Esophagus (tissue), 2 donors: ENCODE data around the gene COMMD9. TPM values are rescaled to one million over a fixed set of nuclear protein-coding genes. Genes with fewer than 3 reads are reported as not detected.

Experiments
- H3K27ac ChIP-seq, 2 donors: one replicate each; pipeline ENCODE4 v1.5.1; 2013; ENCODE audit warnings: low read depth in 2 of 2, mild to moderate bottlenecking in 2 of 2, inconsistent platforms in 1 of 2, low read length in 1 of 2, moderate library complexity in 1 of 2
- H3K27me3 ChIP-seq, 2 donors: one replicate each; pipeline ENCODE4 v1.6.1; 2013; ENCODE audit warnings: low read length in 2 of 2, control low read depth in 1 of 2, mild to moderate bottlenecking in 1 of 2; ENCODE audit not compliant: insufficient read depth in 2 of 2, control insufficient read depth in 1 of 2
- H3K36me3 ChIP-seq, 2 donors: one replicate each; pipeline ENCODE4 v1.6.1; 2013; ENCODE audit warnings: low read length in 1 of 2; ENCODE audit not compliant: control insufficient read depth in 2 of 2, insufficient read depth in 2 of 2
- H3K4me1 ChIP-seq, 2 donors: one replicate each; pipeline ENCODE4 v1.6.1; 2013; ENCODE audit warnings: low read length in 1 of 2; ENCODE audit not compliant: control insufficient read depth in 2 of 2, insufficient read depth in 2 of 2
- H3K4me3 ChIP-seq, 2 donors: one replicate each; pipeline ENCODE4 v1.5.1; 2013; ENCODE audit warnings: low read length in 2 of 2, mild to moderate bottlenecking in 2 of 2, low read depth in 1 of 2, moderate library complexity in 1 of 2
- H3K9me3 ChIP-seq, 2 donors: one replicate each; pipeline ENCODE4 v1.6.1; 2013; ENCODE audit warnings: mild to moderate bottlenecking in 2 of 2, low read depth in 1 of 2, low read length in 1 of 2, moderate library complexity in 1 of 2; ENCODE audit not compliant: control insufficient read depth in 2 of 2, insufficient read depth in 1 of 2
- WGBS, 2 donors: extraction: QIAGEN DNeasy Blood & Tissue Kit; methylation state at CpG; one replicate each; pipeline ENCODE4 v1.1.7; 2013; 5-methylcytosine and 5-hydroxymethylcytosine counted together
- polyA plus RNA-seq, 2 donors: library from polyadenylated mRNA; stranded (reverse); fragments of 200-250 nt; gene quantifications; one replicate each; pipeline ENCODE4 v1.2.3, GENCODE V29; 2013
- donor health status: healthy with polysubstance abuse.
- donor health status: Bipolar disorder and iron deficiency.

Gene COMMD9
- polyA plus RNA-seq, 2 donors = 21.0 to 33.5 TPM

DNA sequence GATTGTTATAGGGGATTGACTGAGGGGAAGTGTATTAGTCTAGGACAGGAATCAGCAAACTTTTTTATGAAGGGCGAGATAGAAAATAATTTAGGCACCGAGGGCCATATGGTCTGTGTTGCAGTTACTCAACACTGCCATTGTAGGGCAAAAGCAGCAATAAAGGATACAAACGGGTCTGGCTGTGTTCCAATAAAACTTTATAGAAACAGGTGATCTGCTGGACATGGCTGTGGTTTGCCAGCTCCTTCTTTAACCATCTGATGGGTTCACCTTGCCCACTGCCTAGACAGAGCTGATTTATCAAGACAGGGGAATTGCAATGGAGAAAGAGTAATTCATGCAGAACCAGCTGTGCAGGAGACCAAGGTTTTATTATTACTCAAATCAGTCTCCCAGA is 26.8 kb upstream of the COMMD9 start:
- no peaks in the 10 kb centered on the region for H3K9me3 ChIP-seq
- 68 to 71% methylated on average over 3 of the region's 3 CpGs for WGBS, 2 donors

DNA sequence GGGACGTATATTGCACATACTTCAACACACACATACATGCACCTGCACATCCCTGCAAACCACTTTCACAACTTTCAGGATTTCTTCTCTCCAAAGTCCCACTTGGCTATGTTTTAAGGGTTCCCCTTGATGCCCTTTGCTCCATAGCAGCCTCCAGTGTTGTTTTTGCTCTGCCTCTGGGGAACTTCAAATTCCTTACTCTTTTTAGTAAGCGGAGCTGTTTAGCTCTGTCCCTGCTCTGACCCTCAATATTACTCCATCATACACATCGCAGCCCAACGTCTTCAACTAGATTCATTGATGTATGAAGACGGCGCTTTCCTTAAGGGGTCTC is 25.2 kb upstream of the COMMD9 start:
- Histone ChIP-seq H3K9me3 (no peaks in the 10 kb centered on the region), H3K4me3 (no peak overlapping the region), H3K27ac (no peak overlapping the region), H3K4me1 (no peaks in the 10 kb centered on the region), H3K27me3 (no peaks in the 10 kb centered on the region), H3K36me3 (no peaks in the 10 kb centered on the region)
- 66 to 75% methylated on average over 6 of the region's 6 CpGs for WGBS, 2 donors

More for the DNA sequence above, 26.8 kb upstream of the COMMD9 start:
- Histone ChIP-seq H3K27me3 (no peaks in the 10 kb centered on the region), H3K4me1 (no peaks in the 10 kb centered on the region), H3K4me3 (no peak overlapping the region), H3K27ac (no peak overlapping the region), H3K36me3 (no peaks in the 10 kb centered on the region)

- 62 to 67% methylated on average over 3 of the region's 3 CpGs for whole genome bisulfite sequencing, 2 donors
- Histone ChIP-seq H3K4me1 (no peaks in the 10 kb centered on the region), H3K36me3 (no peaks in the 10 kb centered on the region), H3K27ac (no peak overlapping the region), H3K27me3 (no peaks in the 10 kb centered on the region), H3K4me3 (no peak overlapping the region), H3K9me3 (no peaks in the 10 kb centered on the region)
Observed at GRCh38 chr11:36313750-36314433, 24.7 kb upstream of the COMMD9 start.

- Histone ChIP-seq H3K4me1 (no peaks in the 10 kb centered on the region), H3K36me3 (no peaks in the 10 kb centered on the region), H3K9me3 (no peaks in the 10 kb centered on the region), H3K4me3 (no peak overlapping the region), H3K27ac (no peak overlapping the region), H3K27me3 (no peaks in the 10 kb centered on the region)
- WGBS, 2 donors = 39 to 49% methylated on average over 6 of the region's 6 CpGs
Observed at GRCh38 chr11:36312611-36313472, 23.6 kb upstream of the COMMD9 start.

- no peaks in the 10 kb centered on the region for H3K27me3 ChIP-seq
- H3K36me3 ChIP-seq = no peaks in the 10 kb centered on the region
- 90% methylated on average over 4 of the region's 4 CpGs for WGBS, 2 donors
- no peak overlapping the region for H3K27ac ChIP-seq
- no peaks in the 10 kb centered on the region for H3K4me1 ChIP-seq
- H3K9me3 ChIP-seq = no peaks in the 10 kb centered on the region
- no peak overlapping the region for H3K4me3 ChIP-seq
Observed at GRCh38 chr11:36311926-36312595, 22.8 kb upstream of the COMMD9 start.

DNA sequence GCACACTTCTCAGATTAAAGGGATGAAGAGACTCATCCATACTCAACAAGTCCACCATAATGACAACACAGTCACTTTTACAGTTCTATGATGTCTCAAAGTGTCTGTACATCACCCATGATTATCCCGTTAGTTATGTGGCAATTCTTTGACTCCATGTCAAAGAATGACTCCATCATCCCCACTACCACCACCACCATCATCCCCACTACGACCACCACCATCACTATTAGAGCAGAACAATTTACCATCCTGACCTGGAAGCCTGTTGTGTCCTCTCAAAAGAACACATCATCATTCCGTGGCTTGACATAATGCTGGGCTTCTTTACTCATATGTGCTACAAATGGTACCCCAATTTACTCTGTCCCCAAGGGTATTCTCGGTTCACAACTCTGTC is 20.6 kb upstream of the COMMD9 start:
- Histone ChIP-seq H3K4me3 (no peak overlapping the region), H3K4me1 (no peaks in the 10 kb centered on the region), H3K27me3 (no peaks in the 10 kb centered on the region), H3K36me3 (no peaks in the 10 kb centered on the region), H3K9me3 (no peaks in the 10 kb centered on the region), H3K27ac (no peak overlapping the region)
- 84 to 94% methylated on average over 4 of the region's 4 CpGs for WGBS, 2 donors

- no peaks in the 10 kb centered on the region for H3K9me3 ChIP-seq
- no peaks in the 10 kb centered on the region for H3K27me3 ChIP-seq
- H3K4me3 ChIP-seq = no peak overlapping the region
- H3K36me3 ChIP-seq = no peaks in the 10 kb centered on the region
- H3K27ac ChIP-seq = no peak overlapping the region
- no peaks in the 10 kb centered on the region for H3K4me1 ChIP-seq
- WGBS, 2 donors = 47 to 61% methylated on average over 1 of the region's 1 CpG
Observed at GRCh38 chr11:36308577-36308976, 19.4 kb upstream of the COMMD9 start.

- H3K36me3 ChIP-seq = no peaks in the 10 kb centered on the region
- 43 to 56% methylated on average over 3 of the region's 3 CpGs for WGBS, 2 donors
- H3K9me3 ChIP-seq = no peaks in the 10 kb centered on the region
- H3K4me1 ChIP-seq = no peaks in the 10 kb centered on the region
- no peaks in the 10 kb centered on the region for H3K27me3 ChIP-seq
- H3K27ac ChIP-seq = no peak overlapping the region
- no peak overlapping the region for H3K4me3 ChIP-seq
Observed at GRCh38 chr11:36306888-36307287, 17.7 kb upstream of the COMMD9 start.

- Histone ChIP-seq H3K27ac (no peak overlapping the region), H3K9me3 (no peaks in the 10 kb centered on the region), H3K27me3 (no peaks in the 10 kb centered on the region), H3K4me3 (no peak overlapping the region), H3K36me3 (no peaks in the 10 kb centered on the region), H3K4me1 (no peaks in the 10 kb centered on the region)
- WGBS, 2 donors = 35 to 55% methylated on average over 1 of the region's 1 CpG
Observed at GRCh38 chr11:36305047-36305446, 15.8 kb upstream of the COMMD9 start.
